Measurements from ENCODE around the gene PRR36.

- TF ChIP-seq EP300 (IDR thresholded peaks at IDR 0.05): no peak
- no peak for TF ChIP-seq POLR2A (IDR thresholded peaks at IDR 0.05; ENCODE audit: low read depth)
Measured at GRCh38 chr19:7818806-7819205, 55.4 kb downstream of the PRR36 start.

All from esophagus muscularis mucosa (tissue), 2 donors.